GM19468 (cell line): ENCODE data around the gene C1QL1.

Experiments
- ATAC-seq: cut with Tn5 transposase; IDR thresholded peaks from one replicate; pipeline ENCODE4 v1.9.1; 2021; ENCODE audit warnings: mild to moderate bottlenecking, moderate library complexity, moderate number of reproducible peaks; ENCODE audit not compliant: unreplicated experiment; ENCODE audit errors: extremely low read depth

C1QL1 gene

GRCh38 chr17:44933824-44934744 lies 34.0 kb downstream of the C1QL1 start:
- no peak for ATAC-seq

- ATAC-seq, result no peak
Measured at GRCh38 chr17:44932787-44933097, 35.4 kb downstream of the C1QL1 start.

- no peak for ATAC-seq
Measured at GRCh38 chr17:44932096-44932786, 35.9 kb downstream of the C1QL1 start.

DNA sequence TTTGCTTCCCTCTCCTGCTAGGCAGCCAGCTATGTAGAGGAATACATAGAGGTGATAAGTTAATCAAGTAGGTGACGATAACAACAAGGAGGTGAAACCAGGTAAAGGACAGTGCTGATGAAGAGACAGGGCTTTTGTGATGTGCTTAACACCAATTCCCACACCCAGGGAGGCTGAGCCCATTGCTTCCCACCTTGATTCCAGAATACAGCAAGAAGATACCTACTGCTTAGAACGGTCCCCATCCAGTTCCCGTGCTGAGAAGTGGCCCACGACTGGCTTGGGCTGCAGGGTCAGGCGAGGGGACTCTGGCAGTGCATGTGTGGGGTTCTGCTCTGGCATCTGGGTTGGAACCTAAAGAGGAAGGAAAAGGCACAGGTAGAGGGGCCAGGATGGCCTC lies 36.7 kb downstream of the C1QL1 start:
- ATAC-seq, result no peak

GRCh38 chr17:44930667-44931066 lies 37.4 kb downstream of the C1QL1 start:
- ATAC-seq, result no peak

GRCh38 chr17:44928950-44929720 lies 39.0 kb downstream of the C1QL1 start:
- no peak for ATAC-seq

DNA sequence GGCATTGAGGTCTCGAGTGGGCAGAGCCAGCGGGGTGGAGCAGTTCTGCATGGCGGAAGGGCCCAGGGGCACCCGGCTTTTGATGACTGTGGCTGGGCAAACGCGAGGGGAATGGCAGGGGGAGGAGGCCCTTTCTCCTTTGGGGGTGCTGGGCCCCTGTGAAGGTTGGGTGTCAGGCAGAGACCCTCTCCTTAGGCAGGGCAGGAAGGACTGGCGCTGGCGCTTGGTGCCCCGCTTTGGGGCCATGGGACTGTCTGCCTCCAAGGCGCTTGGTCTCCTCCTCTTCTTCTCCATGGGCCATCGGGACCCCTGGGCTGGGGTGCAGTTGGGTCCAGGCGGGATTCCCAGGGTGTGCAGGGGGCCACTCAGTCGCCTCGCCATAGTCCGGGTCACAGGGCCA lies 40.0 kb downstream of the C1QL1 start:
- ATAC-seq, result no peak

DNA sequence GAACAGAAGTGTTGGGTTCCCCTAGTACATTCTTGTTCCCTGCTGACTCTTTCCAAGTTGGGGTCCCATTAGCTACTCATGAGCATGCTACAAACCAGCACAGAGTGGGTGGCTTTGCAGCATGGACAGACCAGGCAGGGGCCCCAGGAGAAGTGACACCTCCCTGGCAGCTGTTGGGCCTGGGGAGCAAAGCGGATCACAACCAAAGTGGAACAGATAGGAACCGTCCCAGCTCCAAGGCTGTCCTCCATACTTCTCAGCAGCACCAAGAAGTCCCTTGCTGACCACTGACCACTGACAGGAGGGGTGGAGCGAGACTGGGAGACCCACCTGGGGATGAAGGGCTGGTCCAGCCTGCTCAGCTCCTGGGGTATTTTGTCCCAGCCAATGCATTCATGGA lies 40.4 kb downstream of the C1QL1 start:
- ATAC-seq, result no peak

DNA sequence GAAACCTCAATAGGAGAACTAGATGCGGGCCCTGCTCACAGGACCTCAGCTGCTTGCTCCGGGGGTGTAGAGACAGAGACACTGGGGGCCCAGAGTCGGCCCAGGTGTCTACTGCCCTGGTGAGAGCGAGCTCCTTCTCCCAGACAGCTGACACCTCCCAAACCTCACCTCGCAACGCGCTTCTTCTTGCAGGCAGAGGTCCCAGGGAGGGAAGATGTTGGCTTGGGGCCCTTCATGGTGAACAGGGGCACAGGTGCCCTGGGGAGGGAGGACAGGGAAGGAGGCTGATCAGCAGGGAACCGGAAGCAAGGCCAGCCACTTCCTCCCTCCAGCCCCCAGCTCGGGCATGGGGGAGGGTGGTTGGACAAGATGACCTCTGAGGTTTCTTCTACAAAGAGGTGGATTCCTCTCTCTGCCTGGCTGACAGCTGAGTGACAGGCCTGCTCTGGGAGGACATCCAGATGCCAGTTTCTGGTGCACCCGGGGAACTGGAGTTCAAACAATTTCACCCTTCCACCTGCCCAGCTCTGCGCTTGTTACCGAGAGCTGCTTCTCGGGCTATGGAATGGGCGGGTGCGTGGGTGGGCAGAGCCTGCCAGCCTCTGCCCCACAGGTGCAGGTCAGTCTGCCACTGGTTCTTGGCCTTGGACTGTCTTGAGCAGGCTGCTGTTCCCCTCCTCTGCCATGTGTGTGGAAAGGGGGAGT lies 41.1 kb downstream of the C1QL1 start:
- ATAC-seq, result no peak

GRCh38 chr17:44925731-44926697 lies 42.1 kb downstream of the C1QL1 start:
- no peak for ATAC-seq

GRCh38 chr17:44924107-44924544 lies 44.0 kb downstream of the C1QL1 start:
- no peak for ATAC-seq

- no peak for ATAC-seq
Measured at GRCh38 chr17:44922746-44923470, 45.2 kb downstream of the C1QL1 start.

- no peak for ATAC-seq
Measured at GRCh38 chr17:44922136-44922535, 46.0 kb downstream of the C1QL1 start.

- no peak for ATAC-seq
Measured at GRCh38 chr17:44921122-44921882, 46.8 kb downstream of the C1QL1 start.

DNA sequence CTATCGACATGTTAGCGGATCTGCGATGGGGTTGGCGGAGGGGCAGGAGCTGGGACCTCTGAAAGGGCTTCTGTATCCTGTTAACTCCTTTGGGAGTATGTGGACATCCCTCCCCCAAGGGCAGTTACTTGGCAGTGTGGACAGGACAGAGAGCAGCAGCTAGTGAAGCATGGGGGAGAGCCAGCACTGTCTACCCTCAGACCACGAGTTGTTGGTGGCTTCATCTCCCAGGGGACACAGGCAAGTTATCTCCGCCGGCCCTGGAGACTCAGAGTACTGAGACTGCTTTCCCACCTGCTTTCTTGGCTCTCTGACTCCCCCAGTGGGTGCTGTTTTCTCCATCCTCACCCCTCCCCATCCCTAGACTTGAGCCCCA lies 47.5 kb downstream of the C1QL1 start:
- ATAC-seq, result no peak

- no peak for ATAC-seq
Measured at GRCh38 chr17:44919885-44920564, 48.1 kb downstream of the C1QL1 start.

DNA sequence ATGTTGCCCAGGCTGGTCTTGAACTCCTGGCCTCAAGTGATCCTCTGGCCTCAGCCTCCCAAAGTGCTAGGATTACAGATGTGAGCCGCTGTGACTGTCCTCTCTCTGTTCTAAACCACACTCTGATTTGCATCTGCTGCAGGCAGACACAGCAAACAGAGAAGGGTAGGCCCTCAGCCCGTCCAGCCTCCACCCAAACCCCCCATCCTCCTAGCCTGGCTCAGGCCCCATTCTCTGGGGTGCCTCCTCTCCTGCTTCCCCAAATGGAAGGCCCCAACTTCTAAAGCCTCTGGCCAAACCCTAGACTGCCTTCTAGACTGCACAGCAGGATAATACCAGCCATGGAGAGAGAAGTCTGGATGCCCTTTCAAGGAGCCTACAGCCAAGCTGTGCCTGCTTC lies 48.7 kb downstream of the C1QL1 start:
- no peak for ATAC-seq
